Measurements from ENCODE around the gene TTC39A. TPM values are rescaled to one million over a fixed set of nuclear protein-coding genes. Genes with fewer than 3 reads are reported as not detected.

TTC39A gene
- total RNA-seq, 1 donor from 2014 or later, result 0.95 TPM

DNA sequence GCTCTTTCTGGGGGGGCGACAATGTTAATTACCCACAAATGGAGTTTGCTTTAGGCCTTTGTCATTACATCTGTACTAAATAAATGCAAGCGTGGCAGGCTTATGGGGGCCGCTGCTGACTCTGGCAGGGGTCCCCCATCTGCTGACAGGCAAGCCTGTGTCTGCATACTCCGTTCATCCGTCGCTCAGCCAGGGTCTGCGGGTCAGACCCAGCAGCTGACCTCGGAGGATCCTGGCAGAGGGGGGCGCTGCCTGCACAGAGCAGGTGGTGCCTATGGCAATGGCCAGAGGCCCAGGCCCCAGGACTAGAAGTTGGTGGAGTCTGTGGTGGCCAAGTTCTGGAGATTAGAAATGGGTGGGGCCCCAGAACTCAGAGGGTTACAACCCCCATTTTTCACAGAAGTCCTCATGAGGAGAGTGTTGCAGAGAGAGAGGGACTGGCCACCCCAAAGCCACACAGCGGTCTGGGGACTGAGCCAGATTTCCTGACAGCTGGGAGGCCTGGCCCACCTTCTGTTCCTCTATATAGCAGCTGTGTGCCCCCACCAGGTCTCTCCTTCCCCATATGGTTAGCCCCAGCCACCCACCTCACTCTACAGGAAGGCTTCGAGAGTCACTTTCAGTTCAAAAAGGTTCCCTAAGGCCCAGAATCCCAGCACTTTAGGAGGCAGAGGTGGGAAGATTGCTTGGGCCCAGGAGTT is 31.0 kb downstream of the TTC39A start:
- H3K36me3 Mint-ChIP-seq (ENCODE audit: low read depth, unreplicated experiment), result peaks cover 4% of the 10 kb centered on the region
- DNase-seq (ENCODE audit: low spot score), result no peak
- no peaks in the 10 kb centered on the region for H3K9me3 Mint-ChIP-seq (ENCODE audit: unreplicated experiment)
- H3K27ac Mint-ChIP-seq (ENCODE audit: unreplicated experiment), result no peak overlapping the region
- no peak overlapping the region for H3K4me3 Mint-ChIP-seq (ENCODE audit: unreplicated experiment)
- TF ChIP-seq, protein P1, sequence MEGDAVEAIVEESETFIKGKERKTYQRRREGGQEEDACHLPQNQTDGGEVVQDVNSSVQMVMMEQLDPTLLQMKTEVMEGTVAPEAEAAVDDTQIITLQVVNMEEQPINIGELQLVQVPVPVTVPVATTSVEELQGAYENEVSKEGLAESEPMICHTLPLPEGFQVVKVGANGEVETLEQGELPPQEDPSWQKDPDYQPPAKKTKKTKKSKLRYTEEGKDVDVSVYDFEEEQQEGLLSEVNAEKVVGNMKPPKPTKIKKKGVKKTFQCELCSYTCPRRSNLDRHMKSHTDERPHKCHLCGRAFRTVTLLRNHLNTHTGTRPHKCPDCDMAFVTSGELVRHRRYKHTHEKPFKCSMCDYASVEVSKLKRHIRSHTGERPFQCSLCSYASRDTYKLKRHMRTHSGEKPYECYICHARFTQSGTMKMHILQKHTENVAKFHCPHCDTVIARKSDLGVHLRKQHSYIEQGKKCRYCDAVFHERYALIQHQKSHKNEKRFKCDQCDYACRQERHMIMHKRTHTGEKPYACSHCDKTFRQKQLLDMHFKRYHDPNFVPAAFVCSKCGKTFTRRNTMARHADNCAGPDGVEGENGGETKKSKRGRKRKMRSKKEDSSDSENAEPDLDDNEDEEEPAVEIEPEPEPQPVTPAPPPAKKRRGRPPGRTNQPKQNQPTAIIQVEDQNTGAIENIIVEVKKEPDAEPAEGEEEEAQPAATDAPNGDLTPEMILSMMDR (IDR thresholded peaks at IDR 0.05; ENCODE audit: unreplicated experiment), result no peak
- peaks cover 23% of the 10 kb centered on the region for H3K4me1 Mint-ChIP-seq (ENCODE audit: unreplicated experiment)
- peaks cover 8% of the 10 kb centered on the region for H3K27me3 Mint-ChIP-seq (ENCODE audit: unreplicated experiment)

DNA sequence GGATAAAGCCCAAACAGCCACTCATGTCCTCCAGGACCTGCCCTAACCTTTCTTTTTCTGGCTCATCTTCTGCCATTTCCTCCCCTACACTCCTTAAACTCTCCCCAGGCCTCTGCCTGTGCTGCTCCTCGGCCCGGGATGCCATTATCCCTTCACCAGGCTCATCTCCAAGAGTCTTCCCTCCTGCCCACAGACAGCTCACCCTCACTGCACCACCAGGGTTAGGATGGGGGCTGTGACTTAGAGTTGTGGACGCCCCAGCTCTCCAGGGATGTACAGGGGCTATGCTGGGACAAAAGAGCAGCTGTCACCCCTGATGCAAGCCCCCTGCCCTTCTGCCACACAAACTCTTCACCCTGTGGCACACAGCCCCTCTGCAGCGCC is 32.0 kb downstream of the TTC39A start:
- Mint-ChIP-seq H3K27ac (ENCODE audit: unreplicated experiment) (no peak overlapping the region), H3K36me3 (ENCODE audit: low read depth, unreplicated experiment) (peaks cover 4% of the 10 kb centered on the region), H3K9me3 (ENCODE audit: unreplicated experiment) (no peaks in the 10 kb centered on the region), H3K4me3 (ENCODE audit: unreplicated experiment) (no peak overlapping the region), H3K4me1 (ENCODE audit: unreplicated experiment) (peaks cover 23% of the 10 kb centered on the region), H3K27me3 (ENCODE audit: unreplicated experiment) (peaks cover 8% of the 10 kb centered on the region)
- TF ChIP-seq, protein P1 (IDR thresholded peaks at IDR 0.05; ENCODE audit: unreplicated experiment), result no peak
- DNase-seq (ENCODE audit: low spot score), result no peak

DNA sequence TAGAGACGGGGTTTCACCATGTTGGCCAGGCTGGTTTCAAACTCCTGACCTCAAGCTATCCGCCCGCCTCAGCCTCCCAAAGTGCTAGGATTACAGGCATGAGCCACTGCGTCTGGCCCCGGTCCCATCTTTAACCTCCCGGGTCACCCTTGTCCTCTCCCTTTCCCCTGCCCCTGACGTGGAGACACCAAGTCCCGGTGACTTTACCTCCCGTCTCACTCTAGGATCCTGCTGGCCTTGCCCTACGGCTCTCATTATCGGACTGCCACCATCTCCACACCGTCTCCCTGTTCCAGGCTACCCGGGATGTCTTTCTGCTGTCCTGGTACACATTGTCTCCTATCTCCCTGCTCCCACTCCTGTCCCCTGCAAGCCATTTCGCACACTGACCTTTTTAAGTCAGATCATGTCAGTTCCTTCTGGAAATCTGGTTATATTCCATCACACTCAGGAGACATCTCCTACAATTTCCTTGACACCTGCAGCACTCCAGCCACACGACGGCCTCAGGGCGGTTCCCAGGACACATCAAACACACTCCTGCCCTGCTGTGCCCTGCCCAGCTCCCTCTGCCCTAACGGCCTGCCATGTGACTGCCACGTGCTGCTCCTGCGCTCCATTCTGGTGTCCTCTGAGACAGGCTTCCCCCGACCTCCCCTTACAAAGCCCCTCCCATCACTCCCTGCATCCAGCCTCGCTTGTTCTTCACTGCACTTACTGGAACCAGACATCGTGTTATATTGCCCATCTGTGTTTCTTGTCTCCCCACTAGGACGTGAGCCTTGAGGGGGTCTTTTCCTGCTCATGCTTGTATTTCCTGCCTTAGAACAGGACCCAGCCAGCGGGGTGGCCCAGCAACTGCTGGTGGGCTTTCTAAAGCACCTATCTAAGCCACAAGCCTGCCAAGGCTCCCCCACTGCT is 32.7 kb downstream of the TTC39A start:
- no peaks in the 10 kb centered on the region for H3K9me3 Mint-ChIP-seq (ENCODE audit: unreplicated experiment)
- DNase-seq (ENCODE audit: low spot score), result no peak
- H3K4me3 Mint-ChIP-seq (ENCODE audit: unreplicated experiment), result peak overlapping the region; percentile 3
- peaks cover 23% of the 10 kb centered on the region for H3K4me1 Mint-ChIP-seq (ENCODE audit: unreplicated experiment)
- TF ChIP-seq, protein P1 (IDR thresholded peaks at IDR 0.05; ENCODE audit: unreplicated experiment), result no peak
- H3K36me3 Mint-ChIP-seq (ENCODE audit: low read depth, unreplicated experiment), result peaks cover 4% of the 10 kb centered on the region
- peaks cover 8% of the 10 kb centered on the region for H3K27me3 Mint-ChIP-seq (ENCODE audit: unreplicated experiment)
- peak overlapping the region; percentile 50 for H3K27ac Mint-ChIP-seq (ENCODE audit: unreplicated experiment)

DNA sequence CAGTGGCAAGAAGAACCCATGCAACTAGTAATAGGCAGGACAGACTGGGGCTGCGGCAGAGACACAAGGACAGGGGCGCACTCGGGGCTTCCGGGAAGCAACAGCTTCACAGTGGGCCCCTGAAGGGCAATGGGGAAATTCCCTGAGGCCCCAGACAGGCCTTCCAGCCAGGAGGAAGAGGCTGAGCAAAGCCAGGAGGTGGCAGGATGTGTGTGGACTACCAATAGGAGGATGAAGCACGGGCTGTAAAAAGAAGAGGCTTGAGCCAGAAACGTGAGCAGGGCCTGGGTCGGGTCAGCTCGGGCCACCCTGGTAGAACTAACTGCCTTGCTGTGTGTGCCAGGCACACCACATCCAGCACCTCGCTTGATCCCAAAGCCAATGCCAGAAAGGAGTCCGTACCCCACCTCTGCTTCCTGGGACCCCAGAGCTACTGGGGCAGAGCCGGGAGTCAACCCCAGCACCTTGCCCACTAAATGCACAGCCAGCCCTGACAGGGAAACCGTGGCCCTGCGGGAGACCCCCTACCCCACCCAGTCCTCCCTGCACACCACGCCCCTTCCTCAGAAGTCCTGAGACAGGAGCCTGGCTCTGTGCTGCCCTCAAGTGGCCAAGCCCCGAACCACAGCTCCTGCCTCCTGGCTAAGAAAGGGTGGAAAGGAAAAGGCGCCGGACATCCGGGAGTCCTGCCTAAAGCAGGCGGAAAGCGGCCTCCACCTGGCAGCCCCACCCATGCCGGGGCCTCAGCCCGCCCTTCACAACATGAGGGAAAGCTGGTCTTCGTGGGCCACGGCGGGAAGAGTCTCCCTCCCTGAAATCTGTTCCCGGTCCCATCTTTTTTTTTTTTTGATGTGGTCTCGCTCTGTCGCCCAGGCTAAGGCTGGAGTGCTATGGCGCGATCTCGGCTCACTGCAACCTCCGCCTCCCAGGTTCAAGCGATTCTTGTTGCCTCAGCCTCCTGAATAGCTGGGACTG is 33.7 kb downstream of the TTC39A start:
- Mint-ChIP-seq H3K4me1 (ENCODE audit: unreplicated experiment) (peaks cover 23% of the 10 kb centered on the region), H3K36me3 (ENCODE audit: low read depth, unreplicated experiment) (peaks cover 4% of the 10 kb centered on the region), H3K4me3 (ENCODE audit: unreplicated experiment) (no peak overlapping the region), H3K27ac (ENCODE audit: unreplicated experiment) (peak overlapping the region; percentile 61), H3K27me3 (ENCODE audit: unreplicated experiment) (peaks cover 8% of the 10 kb centered on the region), H3K9me3 (ENCODE audit: unreplicated experiment) (no peaks in the 10 kb centered on the region)
- peak; percentile 92 for DNase-seq (ENCODE audit: low spot score)
- TF ChIP-seq, protein P1 (IDR thresholded peaks at IDR 0.05; ENCODE audit: unreplicated experiment), result peak; percentile 96
